Measurements from ENCODE around the gene APCDD1L. TPM values are rescaled to one million over a fixed set of nuclear protein-coding genes. Genes with fewer than 3 reads are reported as not detected.

APCDD1L gene
- polyA plus RNA-seq, 4 donors: 12.0 to 28.1 (median 13.7) TPM

- DNase-seq (ENCODE audit: low read depth in 4 of 4, low spot score in 3 of 4): no peak
Observed at GRCh38 chr20:58469616-58470015, 45.6 kb downstream of the APCDD1L start.

GRCh38 chr20:58467572-58468527, 47.3 kb downstream of the APCDD1L start:
- DNase-seq (ENCODE audit: low read depth in 4 of 4, low spot score in 3 of 4): no peak

GRCh38 chr20:58466729-58467571, 48.2 kb downstream of the APCDD1L start:
- no peak for DNase-seq (ENCODE audit: low read depth in 4 of 4, low spot score in 3 of 4)

- no peak for DNase-seq (ENCODE audit: low read depth in 4 of 4, low spot score in 3 of 4)
Observed at GRCh38 chr20:58466095-58466708, 49.0 kb downstream of the APCDD1L start.

GRCh38 chr20:58464838-58465237, 50.4 kb downstream of the APCDD1L start:
- DNase-seq (ENCODE audit: low read depth in 4 of 4, low spot score in 3 of 4): no peak

- DNase-seq (ENCODE audit: low read depth in 4 of 4, low spot score in 3 of 4): no peak
Observed at GRCh38 chr20:58463256-58463655, 51.9 kb downstream of the APCDD1L start.

GRCh38 chr20:58461899-58462298, 53.3 kb downstream of the APCDD1L start:
- no peak for DNase-seq (ENCODE audit: low read depth in 4 of 4, low spot score in 3 of 4)

GRCh38 chr20:58461104-58461503, 54.1 kb downstream of the APCDD1L start:
- no peak for DNase-seq (ENCODE audit: low read depth in 4 of 4, low spot score in 3 of 4)

- DNase-seq (ENCODE audit: low read depth in 4 of 4, low spot score in 3 of 4): no peak
Observed at GRCh38 chr20:58459058-58459750, 56.0 kb downstream of the APCDD1L start.

GRCh38 chr20:58458342-58459057, 56.7 kb downstream of the APCDD1L start:
- no peak for DNase-seq (ENCODE audit: low read depth in 4 of 4, low spot score in 3 of 4)

- no peak for DNase-seq (ENCODE audit: low read depth in 4 of 4, low spot score in 3 of 4)
Observed at GRCh38 chr20:58457083-58457695, 58.0 kb downstream of the APCDD1L start.

- no peak for DNase-seq (ENCODE audit: low read depth in 4 of 4, low spot score in 3 of 4)
Observed at GRCh38 chr20:58454460-58454859, 60.7 kb downstream of the APCDD1L start.

GRCh38 chr20:58453391-58453790, 61.8 kb downstream of the APCDD1L start:
- DNase-seq (ENCODE audit: low read depth in 4 of 4, low spot score in 3 of 4): no peak

GRCh38 chr20:58452667-58453255, 62.4 kb downstream of the APCDD1L start:
- no peak for DNase-seq (ENCODE audit: low read depth in 4 of 4, low spot score in 3 of 4)

GRCh38 chr20:58450254-58450653, 64.9 kb downstream of the APCDD1L start:
- DNase-seq (ENCODE audit: low read depth in 4 of 4, low spot score in 3 of 4): no peak

- DNase-seq (ENCODE audit: low read depth in 4 of 4, low spot score in 3 of 4): no peak
Observed at GRCh38 chr20:58449681-58450221, 65.4 kb downstream of the APCDD1L start.

- no peak for DNase-seq (ENCODE audit: low read depth in 4 of 4, low spot score in 3 of 4)
Observed at GRCh38 chr20:58448958-58449357, 66.2 kb downstream of the APCDD1L start.

- DNase-seq (ENCODE audit: low read depth in 4 of 4, low spot score in 3 of 4): no peak
Observed at GRCh38 chr20:58447511-58448391, 67.4 kb downstream of the APCDD1L start.

Measured in left renal pelvis (tissue), 4 donors.